ENCODE measurements around the gene SOWAHA. TPM values are rescaled to one million over a fixed set of nuclear protein-coding genes. Genes with fewer than 3 reads are reported as not detected.

The SOWAHA gene
- total and polyA plus RNA-seq, 11 donors: 0.03 to 0.50 (median 0.24) TPM; not detected in 6

- peaks cover 2 to 51% (median 48%) of the 10 kb centered on the region in 9 donors for H3K36me3 ChIP-seq
- WGBS, 4 donors: 80 to 83% (median 82%) methylated on average over 10 to 12 of the region's 12 CpGs
- peaks cover 0 to 51% (median 36%) of the 10 kb centered on the region in 12 donors for H3K4me1 ChIP-seq
- DNase-seq: peak in 2 of 5 donors; percentile 65 to 67
- ATAC-seq: peak in 2 of 4 donors; percentile 14 to 51
- no peaks in the 10 kb centered on the region for H3K27me3 ChIP-seq
- H3K4me3 ChIP-seq: no peak overlapping the region
- peak overlapping the region in 1 of 12 donors; percentile 7 for H3K27ac ChIP-seq
- TF ChIP-seq POLR2A (IDR thresholded peaks at IDR 0.05): no peak
- no peak for TF ChIP-seq CTCF (IDR thresholded peaks at IDR 0.05)
- intact Hi-C loops (cut with DNase I): loop anchor here in 1 of 10 donors (5.0 kb wide), 1 partner anchor 52 kb away; no protein-coding TSS in a partner anchor
- H3K9me3 ChIP-seq: no peaks in the 10 kb centered on the region
These were observed 47.6 kb upstream of the SOWAHA start for GRCh38 chr5:132765311-132766019.

GRCh38 chr5:132766020-132766805 lies 46.9 kb upstream of the SOWAHA start:
- 86 to 93% (median 88%) methylated on average over 12 to 14 of the region's 14 CpGs for WGBS, 4 donors
- Histone ChIP-seq H3K9me3 (no peaks in the 10 kb centered on the region), H3K36me3 (peaks cover 2 to 44% (median 41%) of the 10 kb centered on the region in 9 donors), H3K27me3 (no peaks in the 10 kb centered on the region), H3K4me1 (peaks cover 2 to 59% (median 43%) of the 10 kb centered on the region in 12 donors), H3K4me3 (no peak overlapping the region), H3K27ac (peak overlapping the region in 1 of 12 donors; percentile 7)
- intact Hi-C loops (cut with DNase I): loop anchor here in 1 of 10 donors (5.0 kb wide), 1 partner anchor 51 kb away; no protein-coding TSS in a partner anchor
- ATAC-seq (no peak), DNase-seq (peak in 1 of 5 donors; percentile 17)
- TF ChIP-seq POLR2A (IDR thresholded peaks at IDR 0.05) (no peak), CTCF (IDR thresholded peaks at IDR 0.05) (no peak)

- peaks cover 2 to 64% (median 49%) of the 10 kb centered on the region in 12 donors for H3K4me1 ChIP-seq
- no peak overlapping the region for H3K27ac ChIP-seq
- ATAC-seq (no peak), DNase-seq (no peak)
- H3K27me3 ChIP-seq: no peaks in the 10 kb centered on the region
- H3K4me3 ChIP-seq: no peak overlapping the region
- TF ChIP-seq CTCF (IDR thresholded peaks at IDR 0.05): no peak
- no peak for TF ChIP-seq POLR2A (IDR thresholded peaks at IDR 0.05)
- H3K36me3 ChIP-seq: peaks cover 2 to 38% (median 36%) of the 10 kb centered on the region in 9 donors
- H3K9me3 ChIP-seq: no peaks in the 10 kb centered on the region
- intact Hi-C loops (cut with DNase I): loop anchor here in 1 of 10 donors (5.0 kb wide), 1 partner anchor 51 kb away; no protein-coding TSS in a partner anchor
- 95 to 100% (median 98%) methylated on average over 1 of the region's 1 CpG for WGBS, 4 donors
These were observed 46.4 kb upstream of the SOWAHA start for GRCh38 chr5:132766806-132767055.

- Histone ChIP-seq H3K27ac (peak overlapping the region in 3 of 12 donors; percentile 25 to 55 (median 39)), H3K4me3 (no peak overlapping the region), H3K9me3 (no peaks in the 10 kb centered on the region), H3K36me3 (peaks cover 0 to 34% (median 31%) of the 10 kb centered on the region in 9 donors), H3K4me1 (peaks cover 2 to 68% (median 53%) of the 10 kb centered on the region in 12 donors), H3K27me3 (no peaks in the 10 kb centered on the region)
- TF ChIP-seq CTCF (IDR thresholded peaks at IDR 0.05) (no peak), POLR2A (IDR thresholded peaks at IDR 0.05) (no peak)
- DNase-seq: peak in 1 of 5 donors; percentile 69
- 26 to 39% (median 30%) methylated on average over 2 of the region's 2 CpGs for WGBS, 4 donors
- intact Hi-C loops (cut with DNase I): loop anchor here in 1 of 10 donors (5.0 kb wide), 1 partner anchor 50 kb away; no protein-coding TSS in a partner anchor
- peak in 1 of 4 donors; percentile 30 for ATAC-seq
These were observed 46.0 kb upstream of the SOWAHA start for GRCh38 chr5:132767150-132767549.

All from heart left ventricle (tissue), 16 donors.